ENCODE data around the gene GPT2. TPM values are rescaled to one million over a fixed set of nuclear protein-coding genes. Genes with fewer than 3 reads are reported as not detected.

GPT2 gene
- total RNA-seq, 1 donor from 2014 or later, result 71.2 TPM

DNA sequence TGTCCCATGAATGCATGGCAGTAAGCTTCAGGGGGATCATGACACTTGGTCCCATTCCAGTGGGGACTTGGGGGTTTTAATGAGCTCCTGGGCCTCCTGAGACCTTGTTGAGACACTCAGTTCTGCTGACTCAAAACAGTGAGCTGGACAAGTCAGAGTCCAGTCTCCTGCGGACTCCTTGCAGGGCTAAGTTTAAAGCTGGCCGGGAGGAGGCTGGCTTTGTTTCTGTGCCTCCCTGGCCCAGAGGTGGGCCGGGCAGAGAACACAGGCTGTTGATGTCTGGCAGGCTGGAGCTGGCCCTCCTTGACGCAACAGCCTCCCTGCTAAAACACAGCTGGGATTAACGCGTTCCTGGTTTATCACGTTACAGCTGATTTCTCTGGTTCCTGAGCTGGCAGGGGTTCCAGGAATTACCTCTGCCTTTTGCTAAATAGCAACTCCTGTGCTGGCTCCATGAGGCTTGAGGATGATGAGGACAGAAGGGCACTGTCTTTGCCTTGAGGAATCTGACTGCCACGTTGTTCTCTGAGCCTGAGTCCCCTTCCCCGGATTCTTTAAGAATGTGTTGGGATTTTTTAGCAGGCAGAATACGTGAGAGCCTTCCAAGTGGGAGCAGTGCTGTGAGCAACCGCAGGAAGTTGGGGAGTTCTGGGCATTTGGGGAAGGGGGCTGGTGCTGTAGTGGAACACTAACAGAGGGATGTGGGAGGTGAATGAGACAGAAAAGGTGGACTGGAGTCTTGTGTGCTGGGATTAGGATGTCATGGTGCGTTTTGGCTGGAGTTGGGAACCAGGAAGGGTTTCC is 2.0 kb downstream of the GPT2 start:
- Histone ChIP-seq H3K36me3 (ENCODE audit: control insufficient read depth, insufficient read depth, low read length) (no peaks in the 10 kb centered on the region), H3K27me3 (ENCODE audit: control insufficient read depth, insufficient read depth, low read length) (no peaks in the 10 kb centered on the region), H3K4me3 (ENCODE audit: low read depth, low read length) (no peak overlapping the region)
- TF ChIP-seq, protein P1, sequence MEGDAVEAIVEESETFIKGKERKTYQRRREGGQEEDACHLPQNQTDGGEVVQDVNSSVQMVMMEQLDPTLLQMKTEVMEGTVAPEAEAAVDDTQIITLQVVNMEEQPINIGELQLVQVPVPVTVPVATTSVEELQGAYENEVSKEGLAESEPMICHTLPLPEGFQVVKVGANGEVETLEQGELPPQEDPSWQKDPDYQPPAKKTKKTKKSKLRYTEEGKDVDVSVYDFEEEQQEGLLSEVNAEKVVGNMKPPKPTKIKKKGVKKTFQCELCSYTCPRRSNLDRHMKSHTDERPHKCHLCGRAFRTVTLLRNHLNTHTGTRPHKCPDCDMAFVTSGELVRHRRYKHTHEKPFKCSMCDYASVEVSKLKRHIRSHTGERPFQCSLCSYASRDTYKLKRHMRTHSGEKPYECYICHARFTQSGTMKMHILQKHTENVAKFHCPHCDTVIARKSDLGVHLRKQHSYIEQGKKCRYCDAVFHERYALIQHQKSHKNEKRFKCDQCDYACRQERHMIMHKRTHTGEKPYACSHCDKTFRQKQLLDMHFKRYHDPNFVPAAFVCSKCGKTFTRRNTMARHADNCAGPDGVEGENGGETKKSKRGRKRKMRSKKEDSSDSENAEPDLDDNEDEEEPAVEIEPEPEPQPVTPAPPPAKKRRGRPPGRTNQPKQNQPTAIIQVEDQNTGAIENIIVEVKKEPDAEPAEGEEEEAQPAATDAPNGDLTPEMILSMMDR (IDR thresholded peaks at IDR 0.05; ENCODE audit: insufficient read depth, low read length, poor library complexity, severe bottlenecking), result no peak
- no peak for DNase-seq (ENCODE audit: low read depth)

DNA sequence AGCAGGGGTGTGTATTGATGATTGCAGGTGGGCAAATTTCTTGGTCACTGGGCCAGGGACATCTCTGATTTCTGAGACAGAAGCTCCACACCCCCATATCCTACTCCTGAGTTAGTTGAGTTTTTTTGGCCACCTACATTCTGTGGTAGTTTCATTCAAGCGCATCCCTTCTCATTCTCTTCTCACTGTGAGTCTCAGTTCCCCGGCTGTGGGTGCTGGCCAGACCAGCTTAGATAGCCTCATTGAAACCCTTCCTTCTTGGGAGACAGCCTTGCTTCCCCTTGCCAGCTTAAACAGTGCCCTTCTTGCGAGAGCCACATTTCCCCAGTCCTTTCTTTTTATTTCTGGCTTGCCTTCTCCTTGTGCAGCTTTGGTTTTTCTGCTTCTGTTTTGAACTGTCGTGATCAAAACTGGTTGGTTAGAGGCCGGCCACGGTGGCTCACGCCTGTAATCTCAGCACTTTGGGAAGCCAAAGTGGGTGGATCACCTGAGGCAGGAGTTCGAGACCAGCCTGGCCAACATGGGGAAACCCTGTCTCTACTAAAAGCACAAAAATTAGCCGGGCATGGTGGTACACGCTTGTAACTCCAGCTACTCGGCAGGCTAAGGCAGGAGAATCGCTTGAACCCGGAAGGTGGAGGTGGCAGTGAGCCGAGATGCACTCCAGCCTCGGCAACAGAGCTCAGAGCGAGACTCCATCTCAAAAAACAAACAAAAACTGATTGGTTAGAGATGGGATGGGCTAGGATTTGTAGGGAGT is 2.8 kb downstream of the GPT2 start:
- DNase-seq (ENCODE audit: low read depth), result no peak
- Histone ChIP-seq H3K36me3 (ENCODE audit: control insufficient read depth, insufficient read depth, low read length) (no peaks in the 10 kb centered on the region), H3K4me3 (ENCODE audit: low read depth, low read length) (no peak overlapping the region), H3K27me3 (ENCODE audit: control insufficient read depth, insufficient read depth, low read length) (no peaks in the 10 kb centered on the region)
- TF ChIP-seq, protein P1 (IDR thresholded peaks at IDR 0.05; ENCODE audit: insufficient read depth, low read length, poor library complexity, severe bottlenecking), result no peak

DNA sequence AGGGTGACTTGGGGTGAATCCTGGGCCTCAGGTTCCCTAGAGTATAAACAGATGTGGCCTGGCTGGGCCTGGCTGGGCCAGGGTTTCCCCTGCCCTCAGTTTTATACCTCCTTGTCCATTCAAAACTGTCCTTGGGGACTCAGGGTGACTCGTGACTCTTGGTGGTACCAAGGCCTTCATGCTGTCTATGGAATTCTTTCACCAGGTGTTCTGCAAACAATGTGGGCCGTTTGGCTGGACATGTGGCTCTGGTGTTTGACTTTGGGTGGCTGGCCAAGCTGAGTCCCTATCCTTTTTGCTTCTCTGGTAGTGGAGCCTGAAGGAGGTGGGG is 3.3 kb downstream of the GPT2 start:
- no peak for DNase-seq (ENCODE audit: low read depth)
- Histone ChIP-seq H3K27me3 (ENCODE audit: control insufficient read depth, insufficient read depth, low read length) (no peaks in the 10 kb centered on the region), H3K4me3 (ENCODE audit: low read depth, low read length) (no peak overlapping the region), H3K36me3 (ENCODE audit: control insufficient read depth, insufficient read depth, low read length) (no peaks in the 10 kb centered on the region)
- TF ChIP-seq, protein P1 (IDR thresholded peaks at IDR 0.05; ENCODE audit: insufficient read depth, low read length, poor library complexity, severe bottlenecking), result no peak

DNA sequence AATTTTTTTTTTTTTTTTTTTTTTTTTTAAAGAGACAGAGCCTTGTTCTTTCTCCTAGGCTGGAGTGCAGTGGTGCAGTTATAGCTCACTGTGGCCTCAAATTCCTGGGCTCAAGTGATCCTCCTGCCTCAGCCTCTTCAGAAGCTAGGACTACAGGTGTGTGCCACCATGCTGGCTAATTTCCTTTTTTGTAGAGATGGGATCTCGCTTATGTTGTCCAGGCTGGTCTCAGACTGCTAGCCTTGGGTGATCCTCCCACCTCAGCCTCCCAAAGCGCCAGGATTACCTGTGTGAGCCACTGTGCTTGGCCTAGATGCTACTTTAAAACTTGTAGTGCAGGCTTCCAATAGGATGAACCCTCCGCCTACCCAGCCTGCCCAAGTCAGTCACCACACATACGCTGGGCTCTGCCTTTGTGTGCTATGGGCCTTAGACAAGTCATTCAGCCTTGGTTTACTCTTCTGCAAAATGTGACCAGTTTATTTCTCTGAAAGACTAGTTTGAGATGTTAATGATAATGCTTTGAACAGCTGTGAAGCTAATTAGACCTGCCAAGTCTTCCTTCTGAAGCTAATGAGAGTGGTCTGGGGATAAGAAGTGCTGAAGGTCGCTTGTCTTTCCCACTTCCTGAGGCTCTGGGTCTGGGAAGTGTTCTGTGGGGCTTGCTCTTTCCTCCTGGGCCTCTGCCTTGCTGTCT is 5.2 kb downstream of the GPT2 start:
- Histone ChIP-seq H3K27me3 (ENCODE audit: control insufficient read depth, insufficient read depth, low read length) (no peaks in the 10 kb centered on the region), H3K4me3 (ENCODE audit: low read depth, low read length) (no peak overlapping the region), H3K36me3 (ENCODE audit: control insufficient read depth, insufficient read depth, low read length) (no peaks in the 10 kb centered on the region)
- TF ChIP-seq, protein P1 (IDR thresholded peaks at IDR 0.05; ENCODE audit: insufficient read depth, low read length, poor library complexity, severe bottlenecking), result no peak
- DNase-seq (ENCODE audit: low read depth), result no peak

DNA sequence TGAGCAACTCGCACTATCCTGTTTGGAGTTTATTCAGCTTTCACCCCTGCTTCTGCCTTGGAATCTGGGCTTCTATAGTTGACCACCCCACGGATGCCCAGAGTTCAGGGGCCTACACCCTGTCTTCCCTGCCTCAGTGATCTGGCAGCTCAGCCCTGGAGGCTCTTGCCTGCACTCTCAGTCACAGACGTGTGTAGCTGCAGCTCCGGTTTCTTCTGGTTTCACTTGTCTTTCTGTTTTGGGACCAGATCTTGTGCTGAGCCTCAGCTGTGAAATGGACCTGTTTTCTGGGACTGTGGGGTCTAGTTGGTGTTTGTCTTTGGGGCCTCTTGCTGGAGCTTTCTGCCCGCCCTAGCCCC is 5.8 kb downstream of the GPT2 start:
- no peak for DNase-seq (ENCODE audit: low read depth)
- H3K27me3 ChIP-seq (ENCODE audit: control insufficient read depth, insufficient read depth, low read length), result no peaks in the 10 kb centered on the region
- H3K36me3 ChIP-seq (ENCODE audit: control insufficient read depth, insufficient read depth, low read length), result no peaks in the 10 kb centered on the region
- no peak overlapping the region for H3K4me3 ChIP-seq (ENCODE audit: low read depth, low read length)
- TF ChIP-seq, protein P1 (IDR thresholded peaks at IDR 0.05; ENCODE audit: insufficient read depth, low read length, poor library complexity, severe bottlenecking), result no peak

Data from kidney epithelial cell (primary cell).